ENCODE results near the gene TH. TPM values are rescaled to one million over a fixed set of nuclear protein-coding genes. Genes with fewer than 3 reads are reported as not detected.
A peak's percentile ranks its signal among the peaks of the same experiment; 100 is the strongest.

TH gene
- total and polyA plus RNA-seq, 9 of the 15 experiments (the other 6 are each of a cell fraction or from before 2014, with no cell fraction given) = not detected

DNA sequence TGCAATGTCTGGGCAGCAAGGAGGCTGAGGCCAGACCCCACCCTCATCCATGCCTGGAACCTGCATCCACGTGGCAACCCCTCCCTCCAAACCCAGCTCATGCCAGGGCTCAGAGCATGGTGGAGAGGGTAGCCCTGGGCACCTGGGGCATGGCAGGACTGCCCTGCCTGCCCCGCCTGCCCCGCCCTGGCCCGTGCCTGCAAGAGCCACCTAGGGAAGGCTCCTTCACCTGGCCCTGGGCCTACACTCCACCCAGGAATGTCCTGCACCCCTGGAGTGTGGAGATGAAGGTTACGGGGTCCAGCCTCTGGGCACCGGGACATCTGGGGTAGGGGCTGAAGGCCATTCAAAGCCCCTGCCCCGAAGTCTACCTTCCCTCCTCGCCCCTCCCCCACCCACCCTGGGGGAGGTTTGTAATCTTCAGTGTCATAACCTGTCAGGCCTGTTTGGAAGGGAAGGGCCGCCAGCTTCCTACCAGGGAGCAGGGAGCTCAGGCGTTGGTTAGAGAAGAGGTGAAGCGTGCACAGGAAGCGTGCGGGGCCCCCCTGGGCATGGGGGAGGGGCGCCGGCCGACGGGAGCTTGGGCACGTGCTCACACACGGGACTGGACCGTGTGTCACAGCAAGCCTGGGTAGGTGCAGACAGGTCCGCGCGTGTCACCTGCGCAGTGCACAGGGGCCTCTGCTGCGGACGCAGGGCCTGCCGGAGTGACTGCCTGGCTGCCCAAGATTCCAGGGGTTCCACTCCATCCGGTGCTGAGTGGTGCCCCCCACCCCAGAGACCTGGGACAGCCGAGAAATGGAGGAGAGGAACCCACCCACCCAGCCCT, 30.7 kb upstream of the TH start:
- TF ChIP-seq, protein P1, sequence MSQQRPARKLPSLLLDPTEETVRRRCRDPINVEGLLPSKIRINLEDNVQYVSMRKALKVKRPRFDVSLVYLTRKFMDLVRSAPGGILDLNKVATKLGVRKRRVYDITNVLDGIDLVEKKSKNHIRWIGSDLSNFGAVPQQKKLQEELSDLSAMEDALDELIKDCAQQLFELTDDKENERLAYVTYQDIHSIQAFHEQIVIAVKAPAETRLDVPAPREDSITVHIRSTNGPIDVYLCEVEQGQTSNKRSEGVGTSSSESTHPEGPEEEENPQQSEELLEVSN (IDR thresholded peaks at IDR 0.05; ENCODE audit: borderline replicate concordance in 1 of 2, extremely low read depth in 1 of 2, insufficient read depth in 1 of 2, insufficient read length in 1 of 2, low read depth in 1 of 2, low read length in 1 of 2, poor library complexity in 1 of 2, severe bottlenecking in 1 of 2) = peak in 1 of 2 experiments; percentile 36
- TF ChIP-seq, protein P2, sequence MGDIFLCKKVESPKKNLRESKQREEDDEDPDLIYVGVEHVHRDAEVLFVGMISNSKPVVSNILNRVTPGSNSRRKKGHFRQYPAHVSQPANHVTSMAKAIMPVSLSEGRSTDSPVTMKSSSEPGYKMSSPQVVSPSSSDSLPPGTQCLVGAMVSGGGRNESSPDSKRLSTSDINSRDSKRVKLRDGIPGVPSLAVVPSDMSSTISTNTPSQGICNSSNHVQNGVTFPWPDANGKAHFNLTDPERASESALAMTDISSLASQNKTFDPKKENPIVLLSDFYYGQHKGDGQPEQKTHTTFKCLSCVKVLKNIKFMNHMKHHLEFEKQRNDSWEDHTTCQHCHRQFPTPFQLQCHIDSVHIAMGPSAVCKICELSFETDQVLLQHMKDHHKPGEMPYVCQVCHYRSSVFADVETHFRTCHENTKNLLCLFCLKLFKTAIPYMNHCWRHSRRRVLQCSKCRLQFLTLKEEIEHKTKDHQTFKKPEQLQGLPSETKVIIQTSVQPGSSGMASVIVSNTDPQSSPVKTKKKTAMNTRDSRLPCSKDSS (IDR thresholded peaks at IDR 0.05; ENCODE audit: low read depth, partially characterized antibody) = no peak
- peak; percentile 67 for TF ChIP-seq BHLHE40 (IDR thresholded peaks at IDR 0.05; ENCODE audit: low read length)
- TF ChIP-seq THRAP3 (IDR thresholded peaks at IDR 0.05; ENCODE audit: borderline replicate concordance) = no peak
- TF ChIP-seq, protein P3, sequence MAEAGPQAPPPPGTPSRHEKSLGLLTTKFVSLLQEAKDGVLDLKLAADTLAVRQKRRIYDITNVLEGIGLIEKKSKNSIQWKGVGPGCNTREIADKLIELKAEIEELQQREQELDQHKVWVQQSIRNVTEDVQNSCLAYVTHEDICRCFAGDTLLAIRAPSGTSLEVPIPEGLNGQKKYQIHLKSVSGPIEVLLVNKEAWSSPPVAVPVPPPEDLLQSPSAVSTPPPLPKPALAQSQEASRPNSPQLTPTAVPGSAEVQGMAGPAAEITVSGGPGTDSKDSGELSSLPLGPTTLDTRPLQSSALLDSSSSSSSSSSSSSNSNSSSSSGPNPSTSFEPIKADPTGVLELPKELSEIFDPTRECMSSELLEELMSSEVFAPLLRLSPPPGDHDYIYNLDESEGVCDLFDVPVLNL (CRISPR knock-in tag; IDR thresholded peaks at IDR 0.05; ENCODE audit: low read depth) = no peak
- H3K9ac ChIP-seq (ENCODE audit: insufficient read depth in 1 of 2, low read depth in 2 of 2, low read length in 2 of 2) = no peak overlapping the region
- intact Hi-C loops (cut with micrococcal nuclease) = no loop called here
- ChIA-PET POLR2A (interaction anchor here (0.6 kb wide), 2 partner anchors 16 to 1327 kb away, joined by 3 read pairs; no protein-coding TSS in a partner anchor), CTCF (ENCODE audit: low intra/inter-chr PET ratio) (no interaction called here)
- in situ Hi-C loops (cut with MboI) = loop anchor here (5.0 to 10.0 kb wide), 3 partner anchors 95 to 313 kb away; no protein-coding TSS in a partner anchor
- H3K27me3 ChIP-seq (ENCODE audit: control insufficient read depth in 2 of 2, insufficient read depth in 2 of 2, low read length in 2 of 2) = peaks cover 2 to 26% of the 10 kb centered on the region in 2 experiments; a peak in 4 of 5 replicates
- H3K36me3 ChIP-seq (ENCODE audit: control insufficient read depth, insufficient read depth, low read length) = no peaks in the 10 kb centered on the region
- H4K20me1 ChIP-seq (replicated peaks; ENCODE audit: control insufficient read depth, insufficient read depth, low read length) = no peaks in the 10 kb centered on the region; the same call in none of the 2 replicates
- peaks cover 0 to 55% of the 10 kb centered on the region in 2 experiments; a peak in 2 of 5 replicates for H3K4me1 ChIP-seq (replicated peaks in 1 of 2; ENCODE audit: control insufficient read depth in 2 of 2, insufficient read depth in 2 of 2, low read length in 2 of 2)
- no peaks in the 10 kb centered on the region for H3K9me3 ChIP-seq (replicated peaks; ENCODE audit: control insufficient read depth, insufficient read depth, low read depth, low read length)
- DNase-seq (ENCODE audit: extremely low read depth in 1 of 4, low spot score in 3 of 4) (peak in 1 of 4 experiments; percentile 36), ATAC-seq (no peak; the same call in 2 of the 3 replicates), FAIRE-seq (no peak)
- WGBS (ENCODE audit: insufficient coverage, low coverage, missing lambda C conversion rate) = 2% methylated on average over 6 of the region's 29 CpGs
- no peaks in the 10 kb centered on the region for H3K79me2 ChIP-seq (ENCODE audit: control insufficient read depth, insufficient read depth, low read length)
- H3K27ac ChIP-seq (ENCODE audit: extremely low read depth, low read depth, low read length) = no peak overlapping the region
- H3K4me2 ChIP-seq (ENCODE audit: insufficient read depth, low read length) = no peak overlapping the region
- no peak overlapping the region for H3K4me3 ChIP-seq
- no TSS peak for BruUV-seq (replicated peaks)
- H3K9me1 ChIP-seq (ENCODE audit: control insufficient read depth, insufficient read depth, low read length) = no peaks in the 10 kb centered on the region
- no peak overlapping the region for H2AFZ ChIP-seq (ENCODE audit: low read depth, low read length)

Measured in K562 (cell line).